Mesenteric fat pad (tissue), 1 donor: Measurements from ENCODE around the gene SMARCA4. TPM values are rescaled to one million over a fixed set of nuclear protein-coding genes. Genes with fewer than 3 reads are reported as not detected.
"Not testable (repeated sequence)": the region's sequence is repeated elsewhere in the genome, so short reads cannot be mapped to it uniquely, and the experiment has no call there.

Experiments
- DNase-seq: peaks from one replicate; pipeline ENCODE4 v3.0.0-alpha.2; 2020; ENCODE audit warnings: low spot score
- total RNA-seq: library from RNA; stranded (reverse); fragmentation: NEBNext Ultra II Directional; extraction: Animal tissue kit (Norgen Biotek cat#: 25700); gene quantifications from one replicate; pipeline ENCODE4 v1.2.1, GENCODE V29; 2021
- donor health status: DM: yes; HTN: yes; CAD: no.

Gene SMARCA4
- total RNA-seq, 1 donor from 2014 or later: 70.7 TPM

- DNase-seq: peak; percentile 97
Observed at GRCh38 chr19:10928563-10929401, 32.0 kb upstream of the SMARCA4 start, which contains the start of the genes TIMM29 and YIPF2. TSS of gene TIMM29 (plus strand) at chr19:10928811. CDS start at chr19:10928823, 12 bp downstream. TSS of gene YIPF2 (minus strand) at chr19:10928639. CDS start at chr19:10928410, 229 bp downstream.

GRCh38 chr19:10929402-10929794 lies 31.4 kb upstream of the SMARCA4 start:
- no peak for DNase-seq

GRCh38 chr19:10935371-10936059 lies 25.3 kb upstream of the SMARCA4 start:
- no peak for DNase-seq

GRCh38 chr19:10936661-10937084 lies 24.2 kb upstream of the SMARCA4 start:
- DNase-seq: no peak

GRCh38 chr19:10941649-10942048 lies 19.2 kb upstream of the SMARCA4 start:
- not testable (repeated sequence) for DNase-seq

GRCh38 chr19:10943412-10943811 lies 17.4 kb upstream of the SMARCA4 start:
- DNase-seq: not testable (repeated sequence)

- no peak for DNase-seq
Observed at GRCh38 chr19:10945264-10945663, 15.6 kb upstream of the SMARCA4 start.

GRCh38 chr19:10946958-10947657 lies 13.7 kb upstream of the SMARCA4 start:
- no peak for DNase-seq

- DNase-seq: no peak
Observed at GRCh38 chr19:10952809-10953208, 8.0 kb upstream of the SMARCA4 start.

- not testable (repeated sequence) for DNase-seq
Observed at GRCh38 chr19:10959277-10959968, 1.4 kb upstream of the SMARCA4 start.

- no peak for DNase-seq
Observed at GRCh38 chr19:10961073-10961860, 437 bp downstream of the SMARCA4 start.

GRCh38 chr19:10962863-10963262 lies 2.0 kb downstream of the SMARCA4 start:
- no peak for DNase-seq

GRCh38 chr19:10963865-10964264 lies 3.0 kb downstream of the SMARCA4 start:
- DNase-seq: no peak

GRCh38 chr19:10964903-10965302 lies 4.1 kb downstream of the SMARCA4 start:
- no peak for DNase-seq

- DNase-seq: no peak
Observed at GRCh38 chr19:10965398-10965797, 4.6 kb downstream of the SMARCA4 start.

- DNase-seq: no peak
Observed at GRCh38 chr19:10966809-10967208, 6.0 kb downstream of the SMARCA4 start.

- DNase-seq: no peak
Observed at GRCh38 chr19:10968527-10969135, 7.8 kb downstream of the SMARCA4 start.

- no peak for DNase-seq
Observed at GRCh38 chr19:10971107-10971726, 10.4 kb downstream of the SMARCA4 start.
